PC-3 (cell line): Measurements from ENCODE around the gene FRAT2. TPM values are rescaled to one million over a fixed set of nuclear protein-coding genes. Genes with fewer than 3 reads are reported as not detected.

Experiments
- ATAC-seq: fragments of 200-7000 bp; cut with Tn5 transposase; 2 replicates; pipeline ENCODE4 v1.9.1; 2020; ENCODE audit warnings: mild to moderate bottlenecking, moderate library complexity
- BruUV-seq: library from RNA; stranded (reverse); fragments of 400-500 nt; replicated peaks from 2 replicates; lab custom pipeline; 2021; lab: Mats Ljungman, UMichigan
- CTCF ChIA-PET: fragments of 300-600 bp; sonication (Branson Sonifier 250); formaldehyde crosslinking; loops from one replicate; lab custom pipeline; 2022; ENCODE audit warnings: antibody characterized with exemption; lab: Charles Lee
- POLR2A ChIA-PET: fragments of 300-600 bp; sonication (Branson Sonifier 250); formaldehyde crosslinking; loops from one replicate; lab custom pipeline; 2022; ENCODE audit warnings: antibody characterized with exemption; ENCODE audit not compliant: unreplicated experiment; lab: Charles Lee
- DNase-seq: peaks from one replicate; pipeline ENCODE4 v3.0.0-alpha.2; 2015
- H2AFZ ChIP-seq: fragments of 300-600 bp; sonication (generic); 2 replicates; pipeline ENCODE4 v1.6.0; 2016; ENCODE audit warnings: antibody characterized with exemption, low read length
- H3F3A ChIP-seq: fragments of 300-600 bp; sonication (generic); one replicate; pipeline ENCODE4 v1.6.0; 2017; ENCODE audit warnings: antibody characterized with exemption, low read length, control low read depth, mild to moderate bottlenecking; ENCODE audit not compliant: unreplicated experiment
- H3K27ac ChIP-seq: fragments of 300-600 bp; sonication (generic); 2 replicates; pipeline ENCODE4 v1.5.1; 2016; ENCODE audit warnings: mild to moderate bottlenecking, low read length
- H3K27me3 ChIP-seq: fragments of 300-600 bp; sonication (generic); 2 replicates; pipeline ENCODE4 v1.6.1; 2016; ENCODE audit warnings: low read length, mixed read lengths
- H3K36me3 ChIP-seq: fragments of 300-600 bp; sonication (generic); 2 replicates; pipeline ENCODE4 v1.6.1; 2016; ENCODE audit warnings: low read depth, mixed run types, low read length, mixed read lengths
- H3K4me1 ChIP-seq: fragments of 300-600 bp; sonication (generic); 2 replicates; pipeline ENCODE4 v1.5.1; 2016; ENCODE audit warnings: low read length; ENCODE audit not compliant: insufficient read depth
- H3K4me2 ChIP-seq: fragments of 300-600 bp; sonication (generic); 2 replicates; pipeline ENCODE4 v1.6.0; 2016; ENCODE audit warnings: low read length
- H3K4me3 ChIP-seq: fragments of 300-600 bp; sonication (generic); 2 replicates; pipeline ENCODE4 v1.5.1; 2016; ENCODE audit warnings: mild to moderate bottlenecking, low read length, mixed read lengths
- H3K79me2 ChIP-seq: fragments of 300-600 bp; sonication (generic); 2 replicates; pipeline ENCODE4 v1.6.1; 2017; ENCODE audit warnings: low read length, mixed read lengths
- H3K9ac ChIP-seq: fragments of 300-600 bp; sonication (generic); 2 replicates; pipeline ENCODE4 v1.6.0; 2016; ENCODE audit warnings: mild to moderate bottlenecking, low read length
- H3K9me2 ChIP-seq: fragments of 300-600 bp; sonication (generic); replicated peaks from 2 replicates; pipeline ENCODE4 v1.6.1; 2016; ENCODE audit warnings: mixed run types, low read length, mixed read lengths
- H3K9me3 ChIP-seq: fragments of 300-600 bp; sonication (generic); 2 replicates; pipeline ENCODE4 v1.6.1; 2016; ENCODE audit warnings: low read length, mixed read lengths
- H4K20me1 ChIP-seq: fragments of 300-600 bp; sonication (generic); 2 replicates; pipeline ENCODE4 v1.6.1; 2016; ENCODE audit warnings: low read length, mixed read lengths
- CTCF ChIP-seq: fragments of 300-600 bp; sonication (generic); conservative IDR thresholded peaks from 2 replicates; pipeline ENCODE4 v1.5.1; 2017; ENCODE audit warnings: antibody characterized with exemption, low read depth, mild to moderate bottlenecking, low read length
- EZH2 ChIP-seq: fragments of 300-600 bp; sonication (generic); IDR thresholded peaks from one replicate; pipeline ENCODE4 v1.6.1; 2017; ENCODE audit warnings: antibody characterized with exemption, mild to moderate bottlenecking, low read length; ENCODE audit not compliant: unreplicated experiment
- EZH2phosphoT487 ChIP-seq: fragments of 300-600 bp; sonication (generic); IDR thresholded peaks from 2 replicates; pipeline ENCODE4 v1.6.1; 2018; ENCODE audit warnings: mild to moderate bottlenecking, antibody characterized with exemption, low read length, borderline replicate concordance
- intact Hi-C: fragments of 100-400 bp; cut with micrococcal nuclease; formaldehyde crosslinking; loops from 2 replicates; pipeline ENCODE4 v1.9.0; 2023
- total RNA-seq: library from RNA; depleted of rRNA; stranded (reverse); fragments of >200 nt; gene quantifications from 2 replicates; pipeline ENCODE4 v1.2.3, GENCODE V29; 2014

Gene FRAT2
- total RNA-seq, 1 experiment from 2014 or later: 19.2 TPM

- Histone ChIP-seq H3K9me2 (no peaks in the 10 kb centered on the region), H3K27ac (0 out of 2 replicates have a peak overlapping the region, but pooled peaks have one; percentile 5), H2AFZ (no peak overlapping the region), H3K79me2 (peaks cover 43% of the 10 kb centered on the region), H4K20me1 (0 out of 2 replicates have a peak, but pooled peaks cover 6% of the 10 kb centered on the region), H3K36me3 (no peaks in the 10 kb centered on the region), H3K4me2 (peak overlapping the region; percentile 39), H3K4me1 (peaks cover 26% of the 10 kb centered on the region), H3K9me3 (no peaks in the 10 kb centered on the region), H3K4me3 (no peak overlapping the region), H3F3A (no peaks in the 10 kb centered on the region), H3K27me3 (no peaks in the 10 kb centered on the region), H3K9ac (no peak overlapping the region)
- ATAC-seq (peak; percentile 11; the same call in 1 of the 2 replicates), DNase-seq (no peak)
- intact Hi-C loops: no loop called here
- TF ChIP-seq EZH2phosphoT487: no peak
- no peak for TF ChIP-seq EZH2
- no peak for TF ChIP-seq CTCF
- CTCF ChIA-PET: no interaction called here
- no TSS peak for BruUV-seq
- POLR2A ChIA-PET: interaction anchor here (0.7 kb wide), 1 partner anchor 22 kb away, joined by 3 read pairs; no protein-coding TSS in a partner anchor
These were observed 5.7 kb downstream of the FRAT2 start for GRCh38 chr10:97328646-97329453.

DNA sequence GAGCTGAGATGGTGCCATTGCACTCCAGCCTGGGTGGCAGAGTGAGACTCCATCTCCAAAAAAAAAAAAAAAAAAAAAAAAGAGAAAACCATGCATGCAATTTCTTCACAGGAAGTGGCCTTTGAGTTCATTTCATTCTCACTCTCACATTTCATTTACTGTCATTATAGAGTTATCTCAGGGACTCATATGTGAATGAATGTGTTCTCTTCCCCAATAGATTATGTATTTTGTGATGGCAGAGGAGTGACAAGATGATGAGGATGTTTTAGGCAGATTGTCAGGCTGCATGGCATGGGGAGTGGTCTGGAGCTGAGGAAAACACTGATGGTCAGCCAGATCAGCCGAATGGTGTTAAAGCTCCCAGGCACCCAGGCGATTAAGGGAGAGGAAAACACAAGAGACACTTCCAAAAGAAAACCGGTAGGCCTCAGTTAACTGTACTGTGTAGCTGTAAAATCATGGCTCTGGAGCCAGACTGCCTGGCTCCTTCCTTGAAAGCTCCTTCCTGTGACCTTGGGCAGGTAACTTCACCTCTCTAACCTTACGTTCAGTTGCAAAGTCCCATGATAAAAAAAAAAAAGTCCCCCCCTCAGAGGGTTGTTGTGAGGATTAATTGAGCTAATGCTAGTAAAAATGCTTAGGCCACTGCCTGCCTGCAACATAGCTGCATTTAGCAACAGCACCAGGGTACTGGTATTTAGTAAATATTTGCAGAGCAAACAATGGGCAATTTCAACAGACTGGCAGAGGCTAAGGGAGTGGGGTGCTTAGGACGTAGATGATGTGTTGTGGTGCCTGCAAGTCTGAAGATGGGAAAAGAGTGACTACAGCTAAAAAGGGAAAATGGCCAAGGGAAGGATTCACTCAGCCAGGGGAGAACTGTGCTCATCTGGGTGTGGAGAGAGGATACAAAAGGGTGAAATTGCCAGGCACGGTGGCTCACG, 6.9 kb downstream of the FRAT2 start:
- no peak overlapping the region for H2AFZ ChIP-seq
- H3K27me3 ChIP-seq: no peaks in the 10 kb centered on the region
- H3K4me3 ChIP-seq: no peak overlapping the region
- H3K9me2 ChIP-seq: no peaks in the 10 kb centered on the region
- ATAC-seq: peak; percentile 78
- intact Hi-C loops: no loop called here
- peaks cover 26% of the 10 kb centered on the region for H3K4me1 ChIP-seq
- 0 out of 2 replicates have a peak overlapping the region, but pooled peaks have one; percentile 22 for H3K27ac ChIP-seq
- no peaks in the 10 kb centered on the region for H3F3A ChIP-seq
- no peaks in the 10 kb centered on the region for H3K9me3 ChIP-seq
- 0 out of 2 replicates have a peak, but pooled peaks cover 6% of the 10 kb centered on the region for H4K20me1 ChIP-seq
- ChIA-PET CTCF (interaction anchor here (0.6 kb wide), 1 partner anchor 38 kb away, joined by 4 read pairs; no protein-coding TSS in a partner anchor), POLR2A (no interaction called here)
- no TSS peak for BruUV-seq
- H3K4me2 ChIP-seq: peak overlapping the region; percentile 27; the same call in 1 of the 2 replicates
- DNase-seq: peak; percentile 66
- peaks cover 31% of the 10 kb centered on the region for H3K79me2 ChIP-seq
- TF ChIP-seq EZH2 (no peak), EZH2phosphoT487 (no peak)
- H3K9ac ChIP-seq: no peak overlapping the region
- no peaks in the 10 kb centered on the region for H3K36me3 ChIP-seq

DNA sequence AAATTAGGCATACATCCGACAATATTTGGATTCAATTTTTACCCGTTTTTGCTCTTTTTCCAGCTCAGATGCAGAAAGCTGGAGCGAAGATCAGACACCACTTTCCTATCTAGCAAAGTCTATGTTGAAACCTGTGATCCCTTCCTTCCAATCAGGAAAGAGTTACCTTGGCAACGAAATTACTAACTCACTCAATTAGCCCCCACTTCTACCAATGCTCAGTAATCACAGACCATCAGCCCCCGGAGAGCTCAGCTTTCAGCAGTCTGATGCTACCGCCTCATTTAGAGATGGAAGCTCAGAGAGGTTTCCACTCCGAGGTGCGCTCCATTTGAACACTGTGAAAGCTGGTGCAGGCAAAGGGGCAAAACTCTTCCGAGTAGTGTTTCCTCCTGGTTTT, 8.8 kb downstream of the FRAT2 start:
- Histone ChIP-seq H3K79me2 (peaks cover 12% of the 10 kb centered on the region; the same call in 1 of the 2 replicates), H3K9ac (no peak overlapping the region), H3K36me3 (no peaks in the 10 kb centered on the region), H3K4me2 (no peak overlapping the region), H3K27me3 (no peaks in the 10 kb centered on the region), H3K27ac (no peak overlapping the region), H2AFZ (no peak overlapping the region), H3K9me3 (no peaks in the 10 kb centered on the region), H3F3A (no peaks in the 10 kb centered on the region), H4K20me1 (no peaks in the 10 kb centered on the region), H3K4me1 (peaks cover 23% of the 10 kb centered on the region), H3K4me3 (no peak overlapping the region), H3K9me2 (no peaks in the 10 kb centered on the region)
- BruUV-seq: no TSS peak
- intact Hi-C loops: no loop called here
- ChIA-PET POLR2A (no interaction called here), CTCF (no interaction called here)
- no peak for TF ChIP-seq EZH2phosphoT487
- TF ChIP-seq CTCF: no peak
- no peak for TF ChIP-seq EZH2
- DNase-seq (no peak), ATAC-seq (no peak)
